Hepatocyte (in vitro differentiated cells): ENCODE data around the gene LIMA1.

ENCODE experiments used
- EZH2 ChIP-seq: fragments of 200-600 bp; sonication (generic); IDR thresholded peaks from 2 replicates; pipeline ENCODE4 v1.6.1; 2016; ENCODE audit warnings: antibody characterized with exemption, mild to moderate bottlenecking, borderline replicate concordance
- EZH2phosphoT487 ChIP-seq: fragments of 200-600 bp; sonication (generic); IDR thresholded peaks from one replicate; pipeline ENCODE4 v1.6.1; 2018; ENCODE audit warnings: antibody characterized with exemption, mild to moderate bottlenecking, low read depth, moderate library complexity; ENCODE audit not compliant: unreplicated experiment, severe bottlenecking
- TF ChIP-seq, protein P1 (sequence below): fragments of 200-600 bp; sonication (generic); IDR thresholded peaks from 2 replicates; pipeline ENCODE4 v1.5.1; 2016; ENCODE audit warnings: antibody characterized with exemption, mild to moderate bottlenecking; ENCODE audit not compliant: poor library complexity

DNA sequence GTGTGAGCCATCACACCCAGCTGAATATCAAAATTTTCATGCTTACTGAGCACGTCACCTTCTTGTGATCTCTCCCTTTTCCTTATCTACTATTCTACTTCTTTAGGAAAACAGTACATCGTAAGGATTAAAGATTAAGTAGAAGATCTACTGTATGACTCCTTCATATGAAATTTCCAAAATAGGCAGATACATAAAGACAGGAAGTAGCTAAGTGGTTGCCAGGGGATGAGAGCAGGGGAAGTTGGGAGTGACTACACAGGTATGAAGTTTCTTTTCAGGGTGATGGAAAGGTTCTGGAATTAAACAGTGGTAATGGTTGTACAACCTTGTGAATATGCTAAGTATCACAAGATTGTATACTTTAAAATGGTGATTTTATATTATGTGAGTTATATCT lies 79.6 kb downstream of the LIMA1 start:
- TF ChIP-seq EZH2phosphoT487 (no peak), EZH2 (no peak)
- TF ChIP-seq, protein P1, sequence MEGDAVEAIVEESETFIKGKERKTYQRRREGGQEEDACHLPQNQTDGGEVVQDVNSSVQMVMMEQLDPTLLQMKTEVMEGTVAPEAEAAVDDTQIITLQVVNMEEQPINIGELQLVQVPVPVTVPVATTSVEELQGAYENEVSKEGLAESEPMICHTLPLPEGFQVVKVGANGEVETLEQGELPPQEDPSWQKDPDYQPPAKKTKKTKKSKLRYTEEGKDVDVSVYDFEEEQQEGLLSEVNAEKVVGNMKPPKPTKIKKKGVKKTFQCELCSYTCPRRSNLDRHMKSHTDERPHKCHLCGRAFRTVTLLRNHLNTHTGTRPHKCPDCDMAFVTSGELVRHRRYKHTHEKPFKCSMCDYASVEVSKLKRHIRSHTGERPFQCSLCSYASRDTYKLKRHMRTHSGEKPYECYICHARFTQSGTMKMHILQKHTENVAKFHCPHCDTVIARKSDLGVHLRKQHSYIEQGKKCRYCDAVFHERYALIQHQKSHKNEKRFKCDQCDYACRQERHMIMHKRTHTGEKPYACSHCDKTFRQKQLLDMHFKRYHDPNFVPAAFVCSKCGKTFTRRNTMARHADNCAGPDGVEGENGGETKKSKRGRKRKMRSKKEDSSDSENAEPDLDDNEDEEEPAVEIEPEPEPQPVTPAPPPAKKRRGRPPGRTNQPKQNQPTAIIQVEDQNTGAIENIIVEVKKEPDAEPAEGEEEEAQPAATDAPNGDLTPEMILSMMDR, result no peak
